C1 segment of cervical spinal cord (tissue), 14 donors: ENCODE results near the gene SPC24.
"Not testable (repeated sequence)": the region's sequence is repeated elsewhere in the genome, so short reads cannot be mapped to it uniquely, and the experiment has no call there.

ENCODE experiments used
- DNase-seq, 14 donors: peaks; one replicate each; lab custom pipeline; 2025; lab: John Stamatoyannopoulos, UW

Gene SPC24

DNA sequence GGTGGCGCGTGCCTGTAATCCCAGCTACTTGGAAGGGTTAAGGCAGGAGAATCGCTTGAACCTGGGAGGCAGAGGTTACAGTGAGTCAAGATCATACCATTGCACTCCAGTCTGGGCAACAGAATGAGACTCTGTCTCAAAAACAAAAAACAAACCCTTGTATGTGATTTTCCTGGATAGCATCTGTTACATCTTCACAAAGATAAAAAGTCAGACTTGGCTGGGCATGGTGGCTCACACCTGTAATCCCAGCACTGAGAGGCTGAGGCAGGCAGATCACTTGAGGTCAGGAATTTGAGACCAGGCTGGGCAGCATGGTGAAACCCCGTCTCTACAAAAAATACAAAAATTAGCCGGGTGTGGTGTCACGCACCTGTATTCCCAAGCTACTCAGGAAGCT, 58.2 kb downstream of the SPC24 start:
- DNase-seq, result not testable (repeated sequence)

DNA sequence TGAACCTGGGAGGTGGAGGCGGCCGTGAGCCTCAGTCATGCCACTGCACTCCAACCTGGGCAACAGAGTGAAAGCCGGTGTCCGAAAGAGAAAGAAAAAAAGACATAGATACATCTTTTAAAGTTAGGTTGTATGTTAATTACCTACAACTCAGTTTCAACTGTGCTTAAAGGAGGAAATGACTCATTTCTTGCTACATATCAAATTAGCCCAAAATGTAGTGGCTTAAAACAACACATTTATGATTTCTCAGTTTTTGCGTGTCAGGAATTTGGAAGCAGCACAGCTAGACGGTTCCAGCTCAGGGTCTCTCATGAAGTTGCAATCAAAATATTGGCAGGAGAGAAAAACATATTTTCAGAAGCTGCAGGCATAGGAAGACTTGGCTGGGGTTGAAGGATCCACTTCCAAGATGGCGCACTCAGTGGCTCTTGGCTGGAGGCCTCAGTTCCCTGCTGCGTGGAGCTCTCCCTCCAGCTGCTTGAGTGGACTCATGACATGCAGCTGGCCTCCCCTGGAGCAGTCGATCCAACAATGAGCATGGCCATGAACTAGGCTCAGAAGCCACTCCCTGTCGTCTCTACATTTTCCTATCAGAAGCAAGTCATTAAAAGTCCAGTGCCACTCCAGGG, 59.3 kb downstream of the SPC24 start:
- no peak for DNase-seq
